WERI-Rb-1 (cell line): ENCODE measurements around the gene AMBP.
"Not testable (repeated sequence)": the region's sequence is repeated elsewhere in the genome, so short reads cannot be mapped to it uniquely, and the experiment has no call there.

Experiments used
- DNase-seq: peaks from one replicate; pipeline ENCODE4 v3.0.0-alpha.2; 2020
- H3K27ac ChIP-seq: fragments of 250-450 bp; sonication (Bioruptor Pico); 2 replicates; pipeline ENCODE4 v1.5.1; 2020; ENCODE audit warnings: mild to moderate bottlenecking, moderate library complexity
- H3K27me3 ChIP-seq: fragments of 250-450 bp; sonication (Bioruptor Pico); 2 replicates; pipeline ENCODE4 v1.5.1; 2021; ENCODE audit warnings: mild to moderate bottlenecking, low read depth, moderate library complexity; ENCODE audit not compliant: insufficient read depth, severe bottlenecking
- H3K36me3 ChIP-seq: fragments of 250-450 bp; sonication (Bioruptor Pico); 2 replicates; pipeline ENCODE4 v1.5.1; 2020; ENCODE audit warnings: mild to moderate bottlenecking, moderate library complexity
- H3K4me3 ChIP-seq: 2 replicates; pipeline ENCODE4 v1.5.1; 2011; ENCODE audit warnings: low read depth, mild to moderate bottlenecking, control low read depth, low read length
- H3K9me3 ChIP-seq: fragments of 250-450 bp; sonication (Bioruptor Pico); 2 replicates; pipeline ENCODE4 v1.5.1; 2021; ENCODE audit warnings: mild to moderate bottlenecking, moderate library complexity; ENCODE audit not compliant: severe bottlenecking
- TF ChIP-seq, protein P1 (sequence below): IDR thresholded peaks from 2 replicates; pipeline ENCODE4 v1.5.1; 2011; ENCODE audit warnings: low read depth, mild to moderate bottlenecking, control low read depth, inconsistent platforms, low read length

AMBP gene

GRCh38 chr9:114047717-114048116, 30.4 kb downstream of the AMBP start:
- Histone ChIP-seq H3K36me3 (no peaks in the 10 kb centered on the region), H3K4me3 (no peak overlapping the region), H3K27me3 (no peaks in the 10 kb centered on the region), H3K9me3 (no peaks in the 10 kb centered on the region), H3K27ac (no peak overlapping the region)
- peak; percentile 70 for DNase-seq
- TF ChIP-seq, protein P1, sequence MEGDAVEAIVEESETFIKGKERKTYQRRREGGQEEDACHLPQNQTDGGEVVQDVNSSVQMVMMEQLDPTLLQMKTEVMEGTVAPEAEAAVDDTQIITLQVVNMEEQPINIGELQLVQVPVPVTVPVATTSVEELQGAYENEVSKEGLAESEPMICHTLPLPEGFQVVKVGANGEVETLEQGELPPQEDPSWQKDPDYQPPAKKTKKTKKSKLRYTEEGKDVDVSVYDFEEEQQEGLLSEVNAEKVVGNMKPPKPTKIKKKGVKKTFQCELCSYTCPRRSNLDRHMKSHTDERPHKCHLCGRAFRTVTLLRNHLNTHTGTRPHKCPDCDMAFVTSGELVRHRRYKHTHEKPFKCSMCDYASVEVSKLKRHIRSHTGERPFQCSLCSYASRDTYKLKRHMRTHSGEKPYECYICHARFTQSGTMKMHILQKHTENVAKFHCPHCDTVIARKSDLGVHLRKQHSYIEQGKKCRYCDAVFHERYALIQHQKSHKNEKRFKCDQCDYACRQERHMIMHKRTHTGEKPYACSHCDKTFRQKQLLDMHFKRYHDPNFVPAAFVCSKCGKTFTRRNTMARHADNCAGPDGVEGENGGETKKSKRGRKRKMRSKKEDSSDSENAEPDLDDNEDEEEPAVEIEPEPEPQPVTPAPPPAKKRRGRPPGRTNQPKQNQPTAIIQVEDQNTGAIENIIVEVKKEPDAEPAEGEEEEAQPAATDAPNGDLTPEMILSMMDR, result peak; percentile 89

DNA sequence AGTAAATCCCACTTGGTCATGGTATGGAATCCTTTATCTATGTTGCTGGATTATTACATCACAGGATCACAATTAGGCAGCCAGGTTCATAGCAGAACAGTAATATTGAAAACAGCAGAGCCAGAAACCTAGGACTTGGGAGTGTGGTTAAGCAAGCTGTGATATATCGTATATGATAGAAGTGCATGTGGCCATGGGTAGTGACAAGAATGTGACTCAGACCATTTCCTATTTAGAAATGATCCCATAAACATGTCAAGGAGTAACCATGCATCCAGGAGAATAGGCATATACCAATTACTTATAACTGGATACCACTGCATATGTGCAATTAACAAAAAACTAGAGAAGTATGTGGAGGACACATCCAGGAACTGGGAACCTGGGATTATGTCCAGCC, 31.2 kb downstream of the AMBP start:
- H3K36me3 ChIP-seq, result no peaks in the 10 kb centered on the region
- TF ChIP-seq, protein P1, result no peak
- no peaks in the 10 kb centered on the region for H3K27me3 ChIP-seq
- no peaks in the 10 kb centered on the region for H3K9me3 ChIP-seq
- H3K4me3 ChIP-seq, result no peak overlapping the region
- H3K27ac ChIP-seq, result no peak overlapping the region
- no peak for DNase-seq

DNA sequence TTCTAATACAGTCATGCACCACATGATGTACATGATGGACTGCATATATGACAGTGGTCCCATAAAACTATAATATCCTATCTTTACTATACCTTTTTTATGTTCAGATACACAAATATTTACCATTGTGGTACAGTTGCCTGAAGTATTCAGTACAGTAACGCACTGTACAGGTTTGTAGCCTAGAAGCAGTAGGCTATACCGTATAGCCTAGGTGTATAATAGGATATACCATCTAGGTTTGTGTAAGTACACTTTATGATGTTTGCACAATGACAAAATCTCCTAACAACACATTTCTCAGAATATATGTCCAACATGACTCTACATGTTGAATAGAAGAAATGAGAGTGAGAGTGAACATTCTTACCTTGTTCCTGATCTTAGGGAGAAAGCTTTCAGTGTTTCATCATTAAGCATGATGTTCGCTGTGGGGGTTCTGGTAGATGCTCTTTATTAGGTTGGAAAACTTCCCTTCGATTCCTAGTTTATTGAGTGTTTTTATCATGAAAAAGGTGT, 31.8 kb downstream of the AMBP start:
- H3K36me3 ChIP-seq, result no peaks in the 10 kb centered on the region
- H3K27ac ChIP-seq, result no peak overlapping the region
- no peak overlapping the region for H3K4me3 ChIP-seq
- TF ChIP-seq, protein P1, result no peak
- H3K9me3 ChIP-seq, result no peaks in the 10 kb centered on the region
- no peaks in the 10 kb centered on the region for H3K27me3 ChIP-seq
- DNase-seq, result no peak

DNA sequence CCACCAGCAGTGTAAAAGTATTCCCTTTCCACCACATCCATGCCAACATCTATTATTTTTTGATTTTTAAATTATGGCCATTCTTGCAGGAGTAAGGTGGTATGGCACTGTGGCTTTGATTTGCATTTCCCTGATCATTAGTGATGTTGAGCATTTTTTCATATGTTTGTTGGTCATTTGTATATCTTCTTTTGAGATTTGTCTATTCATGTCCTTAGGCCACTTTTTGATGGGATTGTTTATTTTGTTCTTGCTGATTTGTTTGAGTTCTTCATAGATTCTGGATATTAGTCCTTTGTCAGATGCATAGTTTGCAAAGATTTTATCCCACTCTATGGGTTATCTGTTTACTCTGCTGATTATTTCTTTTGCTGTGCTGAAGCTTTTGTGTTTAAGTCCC, 34.4 kb downstream of the AMBP start:
- not testable (repeated sequence) for DNase-seq, H3K4me3 ChIP-seq, H3K27me3 ChIP-seq, H3K27ac ChIP-seq, H3K9me3 ChIP-seq, H3K36me3 ChIP-seq

GRCh38 chr9:114039484-114039883, 38.6 kb downstream of the AMBP start:
- H3K9me3 ChIP-seq, result no peaks in the 10 kb centered on the region
- H3K27ac ChIP-seq, result no peak overlapping the region
- H3K27me3 ChIP-seq, result no peaks in the 10 kb centered on the region
- no peak for DNase-seq
- H3K36me3 ChIP-seq, result no peaks in the 10 kb centered on the region
- TF ChIP-seq, protein P1, result no peak
- H3K4me3 ChIP-seq, result no peak overlapping the region

GRCh38 chr9:114038724-114039313, 39.3 kb downstream of the AMBP start:
- H3K27ac ChIP-seq, result peak overlapping the region; percentile 11; the same call in 1 of the 2 replicates
- DNase-seq, result no peak
- no peaks in the 10 kb centered on the region for H3K27me3 ChIP-seq
- H3K9me3 ChIP-seq, result no peaks in the 10 kb centered on the region
- H3K4me3 ChIP-seq, result peak overlapping the region; percentile 6; the same call in 1 of the 2 replicates
- TF ChIP-seq, protein P1, result no peak
- no peaks in the 10 kb centered on the region for H3K36me3 ChIP-seq
